IMR-90 (cell line): ENCODE results near the gene CACNB2. TPM values are rescaled to one million over a fixed set of nuclear protein-coding genes. Genes with fewer than 3 reads are reported as not detected.

ENCODE experiments used
- ATAC-seq: fragments of 200-7000 bp; cut with Tn5 transposase; 2 replicates; pipeline ENCODE4 v1.9.1; 2020; ENCODE audit warnings: low read depth, mild to moderate bottlenecking, moderate library complexity
- BruUV-seq: library from RNA; stranded (reverse); fragments of 400-500 nt; replicated peaks from 2 replicates; lab custom pipeline; 2021; lab: Mats Ljungman, UMichigan
- CTCF ChIA-PET: fragments of 300-600 bp; formaldehyde crosslinking; extraction: SDS; loops from one replicate; lab custom pipeline; 2021; ENCODE audit warnings: antibody characterized with exemption; lab: Yijun Ruan, JAX
- POLR2A ChIA-PET: fragments of 300-600 bp; sonication (Branson Sonifier 250); formaldehyde crosslinking; loops from one replicate; lab custom pipeline; 2022; ENCODE audit warnings: antibody characterized with exemption; ENCODE audit not compliant: unreplicated experiment; lab: Charles Lee
- DNase-seq: peaks from one replicate; pipeline ENCODE4 v3.0.0; 2013
- H2AFZ ChIP-seq: replicated peaks from 2 replicates; pipeline ENCODE3; 2013; ENCODE audit warnings: low read length, mild to moderate bottlenecking; ENCODE audit not compliant: poor library complexity
- H2AK5ac ChIP-seq: 2 replicates; pipeline ENCODE4 v1.6.1; 2013; ENCODE audit warnings: low read depth, low read length, inconsistent platforms
- H2AK9ac ChIP-seq: replicated peaks from 2 replicates; pipeline ENCODE3; 2013; ENCODE audit warnings: mild to moderate bottlenecking, low read depth, low read length, moderate library complexity; ENCODE audit not compliant: poor library complexity
- H2BK120ac ChIP-seq: 2 replicates; pipeline ENCODE4 v1.6.1; 2013; ENCODE audit warnings: low read depth, low read length, inconsistent platforms
- H2BK15ac ChIP-seq: 3 replicates; pipeline ENCODE4 v1.6.1; 2013; ENCODE audit warnings: low read depth, low read length, inconsistent platforms
- H2BK20ac ChIP-seq: 2 replicates; pipeline ENCODE4 v1.6.1; 2013; ENCODE audit warnings: low read depth, mild to moderate bottlenecking, inconsistent platforms, low read length, moderate library complexity
- H2BK5ac ChIP-seq: 2 replicates; pipeline ENCODE4 v1.6.1; 2013; ENCODE audit warnings: mild to moderate bottlenecking, low read depth, low read length, inconsistent platforms; ENCODE audit not compliant: poor library complexity, severe bottlenecking
- H3K14ac ChIP-seq: replicated peaks from 2 replicates; pipeline ENCODE4 v1.6.1; 2013; ENCODE audit warnings: low read depth, low read length, inconsistent platforms
- H3K18ac ChIP-seq: 2 replicates; pipeline ENCODE4 v1.6.1; 2013; ENCODE audit warnings: low read depth, low read length, control low read depth
- H3K23ac ChIP-seq: 2 replicates; pipeline ENCODE4 v1.6.1; 2013; ENCODE audit warnings: low read depth, low read length, inconsistent platforms
- H3K27ac ChIP-seq: 2 replicates; pipeline ENCODE4 v1.5.1; 2013; ENCODE audit warnings: mild to moderate bottlenecking, control low read depth, low read length; ENCODE audit not compliant: insufficient read depth
- H3K27me3 ChIP-seq: 2 replicates; pipeline ENCODE4 v1.6.1; 2013; ENCODE audit warnings: low read length; ENCODE audit not compliant: control insufficient read depth, insufficient read depth
- H3K36me3 ChIP-seq: 2 replicates; pipeline ENCODE4 v1.6.1; 2013; ENCODE audit warnings: low read length, mixed read lengths; ENCODE audit not compliant: control insufficient read depth, insufficient read depth
- H3K4ac ChIP-seq: 2 replicates; pipeline ENCODE4 v1.6.1; 2013; ENCODE audit warnings: low read depth, low read length, inconsistent platforms
- H3K4me1 ChIP-seq: 2 replicates; pipeline ENCODE4 v1.6.1; 2013; ENCODE audit warnings: low read length, mixed read lengths; ENCODE audit not compliant: control insufficient read depth, insufficient read depth
- H3K4me2 ChIP-seq: 2 replicates; pipeline ENCODE4 v1.6.1; 2013; ENCODE audit warnings: low read depth, mild to moderate bottlenecking, control low read depth, low read length, moderate library complexity
- H3K4me3 ChIP-seq: 2 replicates; pipeline ENCODE4 v1.5.1; 2013; ENCODE audit warnings: low read depth, mild to moderate bottlenecking, control low read depth, low read length, moderate library complexity; ENCODE audit not compliant: insufficient read depth
- H3K56ac ChIP-seq: 2 replicates; pipeline ENCODE4 v1.6.1; 2013; ENCODE audit warnings: low read length, inconsistent platforms; ENCODE audit not compliant: insufficient read depth; ENCODE audit errors: extremely low read depth
- H3K79me1 ChIP-seq, 2 experiments: 2 replicates each; pipeline ENCODE4 v1.6.1; 2013; ENCODE audit warnings: low read length in 2 of 2, inconsistent platforms in 1 of 2, low read depth in 1 of 2
- H3K9ac ChIP-seq: 2 replicates; pipeline ENCODE4 v1.6.1; 2013; ENCODE audit warnings: low read depth, low read length, control low read depth
- H3K9me1 ChIP-seq: 2 replicates; pipeline ENCODE4 v1.6.1; 2013; ENCODE audit warnings: low read length, inconsistent platforms; ENCODE audit not compliant: insufficient read depth
- H3K9me3 ChIP-seq: 2 replicates; pipeline ENCODE4 v1.6.1; 2013; ENCODE audit warnings: low read length; ENCODE audit not compliant: control insufficient read depth, insufficient read depth
- H4K20me1 ChIP-seq: 2 replicates; pipeline ENCODE4 v1.6.1; 2013; ENCODE audit warnings: low read length, inconsistent platforms; ENCODE audit not compliant: insufficient read depth
- H4K5ac ChIP-seq: 2 replicates; pipeline ENCODE4 v1.6.1; 2013; ENCODE audit warnings: mild to moderate bottlenecking, low read depth, low read length, control low read depth
- H4K8ac ChIP-seq, 2 experiments: 2 replicates each; pipeline ENCODE4 v1.6.1; 2013; ENCODE audit warnings: low read depth in 2 of 2, low read length in 2 of 2, control low read depth in 1 of 2, inconsistent platforms in 1 of 2
- H4K91ac ChIP-seq: 2 replicates; pipeline ENCODE4 v1.6.1; 2013; ENCODE audit warnings: low read depth, low read length, inconsistent platforms; ENCODE audit not compliant: insufficient read depth
- MXI1 ChIP-seq: IDR thresholded peaks from 2 replicates; pipeline ENCODE4 v1.6.1; 2012; ENCODE audit warnings: low read depth, mild to moderate bottlenecking, low read length, moderate library complexity, borderline replicate concordance
- RCOR1 ChIP-seq: IDR thresholded peaks from 2 replicates; pipeline ENCODE4 v1.6.1; 2012; ENCODE audit warnings: mild to moderate bottlenecking, low read length, improper control_type of control experiment; ENCODE audit not compliant: insufficient replicate concordance
- WGBS, 2 experiments: methylation state at CpG; one replicate each; pipeline versions ENCODE4 v1.1.5 to v1.1.7; 2013; ENCODE audit warnings: missing lambda C conversion rate in 2 of 2; ENCODE audit not compliant: insufficient read length in 1 of 2; ENCODE audit errors: extremely low coverage in 2 of 2; 5-methylcytosine and 5-hydroxymethylcytosine counted together
- dilution Hi-C: fragments of 300-500 bp; cut with HindIII; formaldehyde crosslinking; loops from one replicate; pipeline ENCODE4 v1.14.3; 2018; ENCODE audit warnings: low sequenced_read_pairs; ENCODE audit not compliant: unreplicated experiment
- in situ Hi-C: fragments of 300-500 bp; cut with MboI; formaldehyde crosslinking; loops from 3 replicates; pipeline ENCODE4 v1.14.3; 2019; ENCODE audit warnings: low sequenced_read_pairs, inconsistent platforms, mixed read lengths
- intact Hi-C: fragments of 100-400 bp; cut with micrococcal nuclease; formaldehyde crosslinking; loops from 2 replicates; pipeline ENCODE4 v1.10.0; 2022
- polyA plus RNA-seq, 3 experiments: library from polyadenylated mRNA; depleted of rRNA; stranded (reverse); fragments of >200 nt; gene quantifications; 2 replicates each; pipeline ENCODE4 v1.2.3, GENCODE V29; 2012; ENCODE audit warnings: low replicate concordance in 1 of 3
- total RNA-seq: library from RNA; depleted of rRNA; stranded (reverse); fragments of >200 nt; gene quantifications from 2 replicates; pipeline ENCODE4 v1.2.3, GENCODE V29; 2012
- TF ChIP-seq, protein P1 (sequence below): conservative IDR thresholded peaks from 2 replicates; pipeline ENCODE4 v1.5.1; 2012; ENCODE audit warnings: mild to moderate bottlenecking, low read depth, low read length, improper control_type of control experiment
- TF ChIP-seq, protein P2 (sequence below): fragments of 150-350 bp; IDR thresholded peaks from 2 replicates; pipeline ENCODE4 v1.6.1; 2016; ENCODE audit warnings: low read depth, mild to moderate bottlenecking, low read length, moderate library complexity, borderline replicate concordance

CACNB2 gene
- total and polyA plus RNA-seq, 2 of the 4 experiments (the other 2 are of a cell fraction): 0.36 TPM

DNA sequence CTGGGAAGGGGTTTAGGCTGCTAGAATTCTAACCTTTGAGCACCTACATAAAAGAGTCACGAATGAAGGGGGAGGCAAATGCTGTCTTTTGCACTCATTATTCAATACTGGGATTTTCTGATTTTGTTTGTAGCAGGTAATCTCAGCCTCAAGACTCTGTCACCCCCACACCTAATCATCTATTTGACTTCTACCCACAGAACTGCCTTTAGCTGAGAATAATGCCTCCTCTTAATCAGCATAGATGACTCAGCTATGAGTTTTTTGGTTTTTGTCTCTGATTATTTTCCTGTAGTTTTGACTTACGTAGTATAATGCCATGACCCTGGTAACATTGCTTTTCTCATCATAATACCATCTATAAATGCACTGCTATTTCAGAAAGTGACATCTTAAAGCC lies 42.7 kb upstream of the CACNB2 start:
- 0 out of 2 replicates have a peak, but pooled peaks have one; percentile 42 for ATAC-seq
- H3K4me1 ChIP-seq: no peaks in the 10 kb centered on the region
- H4K5ac ChIP-seq: no peak overlapping the region
- no peaks in the 10 kb centered on the region for H3K36me3 ChIP-seq
- H2BK15ac ChIP-seq: no peak overlapping the region
- H3K4ac ChIP-seq: no peak overlapping the region
- H4K91ac ChIP-seq: no peak overlapping the region
- no peak overlapping the region for H3K56ac ChIP-seq
- in situ Hi-C loops (no loop called here), intact Hi-C loops (no loop called here), dilution Hi-C loops (no loop called here)
- no peaks in the 10 kb centered on the region for H3K9me1 ChIP-seq
- TF ChIP-seq MXI1 (no peak), RCOR1 (no peak)
- TF ChIP-seq, protein P1, sequence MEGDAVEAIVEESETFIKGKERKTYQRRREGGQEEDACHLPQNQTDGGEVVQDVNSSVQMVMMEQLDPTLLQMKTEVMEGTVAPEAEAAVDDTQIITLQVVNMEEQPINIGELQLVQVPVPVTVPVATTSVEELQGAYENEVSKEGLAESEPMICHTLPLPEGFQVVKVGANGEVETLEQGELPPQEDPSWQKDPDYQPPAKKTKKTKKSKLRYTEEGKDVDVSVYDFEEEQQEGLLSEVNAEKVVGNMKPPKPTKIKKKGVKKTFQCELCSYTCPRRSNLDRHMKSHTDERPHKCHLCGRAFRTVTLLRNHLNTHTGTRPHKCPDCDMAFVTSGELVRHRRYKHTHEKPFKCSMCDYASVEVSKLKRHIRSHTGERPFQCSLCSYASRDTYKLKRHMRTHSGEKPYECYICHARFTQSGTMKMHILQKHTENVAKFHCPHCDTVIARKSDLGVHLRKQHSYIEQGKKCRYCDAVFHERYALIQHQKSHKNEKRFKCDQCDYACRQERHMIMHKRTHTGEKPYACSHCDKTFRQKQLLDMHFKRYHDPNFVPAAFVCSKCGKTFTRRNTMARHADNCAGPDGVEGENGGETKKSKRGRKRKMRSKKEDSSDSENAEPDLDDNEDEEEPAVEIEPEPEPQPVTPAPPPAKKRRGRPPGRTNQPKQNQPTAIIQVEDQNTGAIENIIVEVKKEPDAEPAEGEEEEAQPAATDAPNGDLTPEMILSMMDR: no peak
- TF ChIP-seq, protein P2, sequence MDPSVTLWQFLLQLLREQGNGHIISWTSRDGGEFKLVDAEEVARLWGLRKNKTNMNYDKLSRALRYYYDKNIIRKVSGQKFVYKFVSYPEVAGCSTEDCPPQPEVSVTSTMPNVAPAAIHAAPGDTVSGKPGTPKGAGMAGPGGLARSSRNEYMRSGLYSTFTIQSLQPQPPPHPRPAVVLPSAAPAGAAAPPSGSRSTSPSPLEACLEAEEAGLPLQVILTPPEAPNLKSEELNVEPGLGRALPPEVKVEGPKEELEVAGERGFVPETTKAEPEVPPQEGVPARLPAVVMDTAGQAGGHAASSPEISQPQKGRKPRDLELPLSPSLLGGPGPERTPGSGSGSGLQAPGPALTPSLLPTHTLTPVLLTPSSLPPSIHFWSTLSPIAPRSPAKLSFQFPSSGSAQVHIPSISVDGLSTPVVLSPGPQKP: no peak
- H4K20me1 ChIP-seq: no peaks in the 10 kb centered on the region
- peaks cover 3% of the 10 kb centered on the region for H3K27me3 ChIP-seq
- no peak overlapping the region for H2AK5ac ChIP-seq
- H3K9ac ChIP-seq: no peak overlapping the region
- no peak overlapping the region for H3K4me2 ChIP-seq
- H4K8ac ChIP-seq: no peak overlapping the region
- no peak overlapping the region for H3K27ac ChIP-seq
- no peak overlapping the region for H2BK20ac ChIP-seq
- H2AFZ ChIP-seq: no peak overlapping the region
- no peak overlapping the region for H3K23ac ChIP-seq
- H3K4me3 ChIP-seq: no peak overlapping the region
- H3K14ac ChIP-seq: no peak overlapping the region
- H2AK9ac ChIP-seq: no peak overlapping the region
- ChIA-PET POLR2A (no interaction called here), CTCF (no interaction called here)
- H3K18ac ChIP-seq: no peak overlapping the region
- DNase-seq: peak; percentile 49
- WGBS, 2 experiments: no CpG with 5 or more reads among the region's 2 CpGs
- no peak overlapping the region for H2BK120ac ChIP-seq
- H2BK5ac ChIP-seq: no peak overlapping the region
- H3K9me3 ChIP-seq: no peaks in the 10 kb centered on the region
- no peaks in the 10 kb centered on the region for H3K79me1 ChIP-seq
- BruUV-seq: no TSS peak
